GM21723 (cell line): Measurements from ENCODE around the gene SV2C.
"Not testable (repeated sequence)": the region's sequence is repeated elsewhere in the genome, so short reads cannot be mapped to it uniquely, and the experiment has no call there.

Source experiments
- ATAC-seq: cut with Tn5 transposase; IDR thresholded peaks from one replicate; pipeline ENCODE4 v1.9.1; 2021; ENCODE audit warnings: mild to moderate bottlenecking, moderate library complexity; ENCODE audit not compliant: unreplicated experiment

Gene SV2C

DNA sequence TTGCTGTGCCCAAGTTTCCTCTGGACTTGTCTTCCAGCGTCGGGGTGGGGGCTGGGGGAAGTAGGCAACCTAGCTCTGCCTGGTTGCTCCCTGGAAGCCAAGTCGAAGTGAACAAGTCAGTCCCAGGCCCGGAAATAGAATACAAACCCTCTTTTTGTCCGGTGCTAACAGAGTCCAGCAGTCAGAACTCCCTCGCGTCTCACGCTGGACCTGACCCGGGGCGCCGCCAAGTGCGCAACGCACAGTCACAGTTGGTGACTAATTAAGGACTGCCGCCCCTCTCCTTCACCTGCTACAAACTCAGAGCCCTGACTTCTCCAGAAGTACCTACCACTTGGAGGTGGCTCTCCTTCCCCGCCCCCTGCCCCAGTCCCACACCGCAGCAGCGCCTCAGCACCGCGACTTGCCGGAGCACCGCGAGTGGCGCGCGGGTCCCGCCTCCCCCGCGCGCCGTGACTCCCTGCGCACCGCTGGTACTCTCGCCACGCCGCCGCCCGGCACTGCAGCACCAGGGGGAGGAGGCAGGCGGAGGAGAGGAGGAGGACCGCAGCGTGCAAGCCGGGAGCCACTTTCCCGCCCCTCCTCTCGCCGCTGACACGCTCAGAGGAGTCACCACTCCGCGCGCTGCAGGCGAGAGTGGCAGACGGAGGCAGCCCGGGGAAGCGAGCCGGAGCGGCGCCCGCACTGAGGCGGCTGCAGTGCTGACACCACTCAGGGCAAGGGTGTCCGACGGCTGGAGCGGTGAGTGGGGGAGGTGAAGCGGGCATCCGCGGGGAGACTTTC is at the start of gene SV2C:
Gene SV2C, plus strand, starts transcription at position 612 of the 783 bp plus-strand sequence. CDS start 48,368 bp downstream, outside the sequence.
- no peak for ATAC-seq

- ATAC-seq = not testable (repeated sequence)
Measured at GRCh38 chr5:76037736-76038151, 45.4 kb upstream of the SV2C start.

DNA sequence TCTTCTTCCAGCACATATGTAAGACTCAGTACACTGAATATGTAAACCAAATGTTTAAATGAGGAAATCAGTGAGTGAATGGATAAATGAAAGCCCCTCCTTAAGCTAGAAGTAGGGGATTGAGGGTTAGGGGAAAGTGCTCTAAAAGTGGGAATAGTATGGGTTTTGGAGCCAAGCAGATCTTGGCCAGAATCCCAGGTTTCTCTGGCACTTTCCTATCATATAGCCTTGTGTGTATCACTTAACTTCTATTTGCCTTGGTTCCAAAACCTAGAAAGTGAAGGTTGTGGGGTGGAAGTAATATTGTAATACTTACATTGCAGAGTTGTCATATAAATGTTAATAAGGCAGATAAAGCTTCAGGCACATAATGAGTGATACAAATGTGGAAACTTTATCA is 45.0 kb upstream of the SV2C start:
- ATAC-seq = no peak

DNA sequence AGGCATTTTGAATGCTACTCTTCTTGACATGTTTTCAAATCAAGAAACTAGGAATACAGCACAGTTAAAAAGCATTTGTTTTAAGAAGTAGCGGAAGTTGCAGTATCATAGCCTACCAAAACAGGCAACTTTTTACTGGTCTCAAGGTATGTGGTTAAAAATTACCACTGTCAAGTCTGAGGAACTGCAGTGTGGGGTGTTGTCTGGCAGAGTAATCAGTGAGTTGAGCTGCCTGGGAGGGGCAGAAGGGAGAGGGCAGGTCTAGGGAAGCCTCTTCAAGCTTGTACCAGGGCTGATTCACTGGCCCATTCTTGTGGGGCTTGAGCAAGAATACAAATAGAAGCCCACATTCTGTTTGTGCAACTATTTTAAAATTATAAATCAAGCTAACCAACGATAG is 42.4 kb upstream of the SV2C start:
- ATAC-seq = no peak

- no peak for ATAC-seq
Measured at GRCh38 chr5:76041863-76042262, 41.3 kb upstream of the SV2C start.

- no peak for ATAC-seq
Measured at GRCh38 chr5:76046741-76047140, 36.4 kb upstream of the SV2C start.

DNA sequence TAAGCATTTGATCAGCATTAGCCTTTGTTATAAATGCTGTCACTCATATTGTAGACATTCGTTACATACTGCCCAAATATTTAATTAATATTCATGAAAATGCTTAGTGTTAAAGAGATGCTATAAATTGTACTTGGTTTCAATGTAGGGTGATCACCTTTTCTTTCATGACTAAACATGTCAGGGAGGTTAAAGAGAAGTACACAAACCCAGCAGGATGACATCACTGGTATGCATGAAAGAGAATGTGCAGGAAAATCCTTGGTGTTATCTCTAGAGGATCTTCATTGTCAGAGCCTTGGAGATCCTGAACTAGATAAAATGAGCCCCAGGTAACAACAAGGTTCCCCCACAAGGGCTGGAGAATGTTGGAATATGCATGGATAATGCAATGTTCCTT is 33.0 kb upstream of the SV2C start:
- ATAC-seq = no peak

GRCh38 chr5:76062502-76063041 is 20.6 kb upstream of the SV2C start:
- no peak for ATAC-seq

DNA sequence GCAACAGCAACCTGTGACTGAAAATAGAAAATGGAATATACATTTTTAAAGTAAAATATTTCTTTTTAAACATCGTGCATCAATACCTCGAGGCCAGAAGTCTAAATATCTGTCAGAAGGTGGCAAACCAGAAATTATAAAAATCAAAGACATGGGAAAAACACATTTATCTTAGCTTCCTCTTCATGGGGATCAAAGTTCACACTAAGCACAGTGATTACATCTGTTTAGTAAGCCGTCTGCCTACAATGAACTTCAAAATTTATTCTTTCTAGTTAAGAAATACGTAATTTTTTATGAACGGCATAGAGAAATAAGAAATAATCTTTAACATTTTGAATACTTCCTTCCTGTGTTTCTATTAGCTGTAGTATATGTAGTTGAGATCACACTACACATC is 17.9 kb upstream of the SV2C start:
- no peak for ATAC-seq

- no peak for ATAC-seq
Measured at GRCh38 chr5:76069061-76069735, 14.0 kb upstream of the SV2C start.

GRCh38 chr5:76074487-76075065 is 8.6 kb upstream of the SV2C start:
- peak; percentile 61 for ATAC-seq

- ATAC-seq = no peak
Measured at GRCh38 chr5:76081811-76082771, 1.1 kb upstream of the SV2C start.

GRCh38 chr5:76083555-76084495 is 642 bp downstream of the SV2C start:
- ATAC-seq = no peak

DNA sequence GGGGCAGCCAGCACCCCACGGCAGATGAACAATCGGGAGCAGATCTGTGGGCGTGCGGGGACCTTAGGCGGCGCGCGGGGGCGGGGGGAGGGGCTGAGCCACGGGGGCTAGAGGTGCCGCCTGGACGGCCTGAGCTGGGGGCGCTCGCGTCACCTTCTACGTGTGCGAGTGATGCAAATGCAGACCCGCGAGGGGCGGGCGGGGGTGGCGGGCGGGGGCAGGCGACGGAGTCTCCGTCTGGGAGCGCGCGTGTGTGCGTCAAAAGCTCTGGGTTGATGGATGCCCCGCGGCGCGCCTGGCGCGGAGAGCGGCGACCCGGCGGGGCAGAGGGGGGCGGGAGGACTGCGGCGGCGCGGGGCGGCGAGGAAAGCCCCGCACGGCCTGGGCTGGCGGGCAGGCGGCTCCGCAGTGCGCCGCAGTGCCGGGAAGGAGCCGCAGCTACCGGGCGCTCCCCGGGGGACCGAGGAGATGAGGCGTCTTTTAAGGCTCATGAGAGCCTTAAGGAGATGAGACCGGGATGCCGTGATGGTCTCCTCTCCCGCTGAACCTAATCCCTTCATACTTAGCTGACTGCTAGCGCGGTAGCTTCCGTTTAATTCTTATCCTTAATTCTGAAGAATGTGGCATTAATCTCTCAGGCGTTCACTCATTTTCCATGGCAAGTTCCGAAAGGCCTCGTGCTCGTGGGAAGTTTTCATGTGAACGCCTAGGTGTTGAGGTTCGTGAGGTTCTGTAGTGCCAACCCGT is 1.5 kb downstream of the SV2C start:
- ATAC-seq = no peak

DNA sequence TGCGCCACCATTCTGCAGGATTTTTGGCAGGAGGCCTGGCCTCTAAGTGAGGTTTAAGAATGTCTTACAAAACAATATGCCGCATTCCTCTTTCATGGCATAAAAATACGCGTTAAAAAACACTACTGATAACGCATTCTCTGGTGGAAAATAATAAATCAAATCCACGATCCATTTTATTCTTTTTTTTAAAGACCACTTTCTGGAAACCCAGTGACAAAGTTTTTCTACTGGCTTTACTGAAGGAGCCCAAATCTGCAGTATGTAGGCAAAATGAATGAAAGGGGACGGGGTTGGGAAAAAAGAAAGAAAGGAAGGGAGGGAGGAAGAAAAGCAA is 2.0 kb downstream of the SV2C start:
- no peak for ATAC-seq

DNA sequence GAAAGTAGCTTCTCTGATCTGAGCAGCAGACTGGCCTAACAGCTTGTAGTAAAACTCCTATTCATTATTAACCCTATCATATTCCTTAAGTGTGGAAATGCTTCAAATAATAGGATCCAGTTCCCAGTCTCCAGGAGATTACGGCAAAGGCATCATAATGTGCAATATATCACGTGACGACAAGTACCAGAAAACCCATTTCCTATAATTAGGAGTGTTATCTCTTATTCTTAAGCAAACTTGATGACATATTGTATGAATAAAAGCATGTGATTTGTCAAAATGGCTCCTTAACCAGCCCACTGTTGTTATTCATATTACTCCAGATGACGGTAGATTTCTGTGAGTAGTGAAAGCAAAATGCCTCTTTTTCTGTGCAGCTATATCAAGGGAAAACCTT is 2.9 kb downstream of the SV2C start:
- ATAC-seq = no peak

- ATAC-seq = not testable (repeated sequence)
Measured at GRCh38 chr5:76089156-76089555, 6.0 kb downstream of the SV2C start.

GRCh38 chr5:76091351-76091750 is 8.2 kb downstream of the SV2C start:
- no peak for ATAC-seq

- ATAC-seq = peak; percentile 87
Measured at GRCh38 chr5:76099286-76099702, 16.1 kb downstream of the SV2C start.
